ENCODE data around the gene CGNL1.

CGNL1 gene

GRCh38 chr15:57423599-57424140 is 47.4 kb downstream of the CGNL1 start:
- DNase-seq: no peak

GRCh38 chr15:57424628-57425405 is 48.5 kb downstream of the CGNL1 start:
- no peak for DNase-seq

- DNase-seq: no peak
These were observed 49.5 kb downstream of the CGNL1 start for GRCh38 chr15:57425842-57426241.

GRCh38 chr15:57427367-57427821 is 51.1 kb downstream of the CGNL1 start:
- no peak for DNase-seq

- DNase-seq: peak; percentile 36 to 81
These were observed 55.9 kb downstream of the CGNL1 start for GRCh38 chr15:57432141-57432741.

- DNase-seq: no peak
These were observed 59.9 kb downstream of the CGNL1 start for GRCh38 chr15:57436166-57436565.

GRCh38 chr15:57436961-57437360 is 60.7 kb downstream of the CGNL1 start:
- DNase-seq: no peak

GRCh38 chr15:57437564-57437963 is 61.3 kb downstream of the CGNL1 start:
- no peak for DNase-seq

GRCh38 chr15:57438166-57438565 is 61.9 kb downstream of the CGNL1 start:
- no peak for DNase-seq

GRCh38 chr15:57439128-57440027 is 63.1 kb downstream of the CGNL1 start:
- no peak for DNase-seq

- no peak for DNase-seq
These were observed 63.9 kb downstream of the CGNL1 start for GRCh38 chr15:57440167-57440566.

GRCh38 chr15:57440799-57441198 is 64.5 kb downstream of the CGNL1 start:
- DNase-seq: no peak

- no peak for DNase-seq
These were observed 66.0 kb downstream of the CGNL1 start for GRCh38 chr15:57442335-57442734.

- no peak for DNase-seq
These were observed 67.2 kb downstream of the CGNL1 start for GRCh38 chr15:57443486-57443885.

GRCh38 chr15:57444877-57445513 is 68.7 kb downstream of the CGNL1 start:
- DNase-seq: no peak

GRCh38 chr15:57445872-57446271 is 69.6 kb downstream of the CGNL1 start:
- DNase-seq: no peak

GRCh38 chr15:57446393-57446792 is 70.1 kb downstream of the CGNL1 start:
- DNase-seq: no peak

- no peak for DNase-seq
These were observed 75.2 kb downstream of the CGNL1 start for GRCh38 chr15:57451555-57451954.

- no peak for DNase-seq
These were observed 75.9 kb downstream of the CGNL1 start for GRCh38 chr15:57452090-57452754.

- DNase-seq: no peak
These were observed 79.6 kb downstream of the CGNL1 start for GRCh38 chr15:57455929-57456328.

GRCh38 chr15:57456559-57456958 is 80.3 kb downstream of the CGNL1 start:
- no peak for DNase-seq

- no peak for DNase-seq
These were observed 81.4 kb downstream of the CGNL1 start for GRCh38 chr15:57457726-57458125.

Data from NCI-H2081 (cell line).